GM12864 (cell line): Measurements from ENCODE around the gene LTB4R2.
A peak's percentile ranks its signal among the peaks of the same experiment; 100 is the strongest.

Experiments
- DNase-seq: peaks from one replicate; pipeline ENCODE4 v3.0.0-alpha.2; 2011; ENCODE audit warnings: low read depth
- H3K4me3 ChIP-seq: 2 replicates; pipeline ENCODE4 v1.5.1; 2011; ENCODE audit warnings: mild to moderate bottlenecking, low read depth, low read length, control low read depth
- TF ChIP-seq, protein P1 (sequence below): IDR thresholded peaks from 2 replicates; pipeline ENCODE4 v1.5.1; 2011; ENCODE audit warnings: low read depth, mild to moderate bottlenecking, moderate library complexity, low read length, control low read depth, inconsistent platforms; ENCODE audit errors: missing control alignments

LTB4R2 gene

DNA sequence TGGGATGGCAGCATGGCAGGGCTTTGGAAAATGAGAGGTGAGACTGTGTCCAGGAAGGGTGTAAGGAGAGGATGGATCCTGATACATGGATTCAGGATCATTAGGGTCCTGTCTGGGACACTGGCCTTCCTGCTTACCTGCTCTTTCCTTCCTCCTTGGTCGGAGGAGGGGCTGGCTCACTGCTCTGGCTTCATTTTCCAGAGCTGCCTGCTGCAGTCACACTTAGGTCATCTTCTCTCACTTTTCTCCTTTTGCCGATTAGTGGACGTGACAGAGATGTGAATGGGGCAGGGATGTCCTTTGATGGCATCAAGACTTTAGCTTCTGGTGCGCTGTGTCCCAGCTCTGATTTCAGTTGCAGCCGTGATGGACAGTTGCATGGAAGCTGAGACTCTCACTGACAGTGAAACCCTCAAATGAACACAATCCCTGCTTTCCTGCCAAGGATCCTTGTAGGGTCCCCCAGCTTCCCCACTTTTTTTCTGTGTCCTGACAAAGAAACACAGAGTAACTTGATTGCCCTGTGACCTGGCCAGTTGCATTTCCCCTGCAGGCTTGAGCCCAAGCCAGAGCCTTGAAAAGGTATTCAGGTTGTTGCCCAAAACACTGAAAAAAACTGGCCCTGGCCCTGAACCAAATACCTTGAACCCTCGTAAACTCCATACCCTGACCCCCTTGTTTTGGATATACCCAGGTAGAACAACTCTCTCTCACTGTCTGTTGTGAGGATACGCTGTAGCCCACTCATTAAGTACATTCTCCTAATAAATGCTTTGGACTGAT is 1.4 kb upstream of the LTB4R2 start:
- no peak overlapping the region for H3K4me3 ChIP-seq
- TF ChIP-seq, protein P1, sequence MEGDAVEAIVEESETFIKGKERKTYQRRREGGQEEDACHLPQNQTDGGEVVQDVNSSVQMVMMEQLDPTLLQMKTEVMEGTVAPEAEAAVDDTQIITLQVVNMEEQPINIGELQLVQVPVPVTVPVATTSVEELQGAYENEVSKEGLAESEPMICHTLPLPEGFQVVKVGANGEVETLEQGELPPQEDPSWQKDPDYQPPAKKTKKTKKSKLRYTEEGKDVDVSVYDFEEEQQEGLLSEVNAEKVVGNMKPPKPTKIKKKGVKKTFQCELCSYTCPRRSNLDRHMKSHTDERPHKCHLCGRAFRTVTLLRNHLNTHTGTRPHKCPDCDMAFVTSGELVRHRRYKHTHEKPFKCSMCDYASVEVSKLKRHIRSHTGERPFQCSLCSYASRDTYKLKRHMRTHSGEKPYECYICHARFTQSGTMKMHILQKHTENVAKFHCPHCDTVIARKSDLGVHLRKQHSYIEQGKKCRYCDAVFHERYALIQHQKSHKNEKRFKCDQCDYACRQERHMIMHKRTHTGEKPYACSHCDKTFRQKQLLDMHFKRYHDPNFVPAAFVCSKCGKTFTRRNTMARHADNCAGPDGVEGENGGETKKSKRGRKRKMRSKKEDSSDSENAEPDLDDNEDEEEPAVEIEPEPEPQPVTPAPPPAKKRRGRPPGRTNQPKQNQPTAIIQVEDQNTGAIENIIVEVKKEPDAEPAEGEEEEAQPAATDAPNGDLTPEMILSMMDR: no peak
- DNase-seq: no peak

DNA sequence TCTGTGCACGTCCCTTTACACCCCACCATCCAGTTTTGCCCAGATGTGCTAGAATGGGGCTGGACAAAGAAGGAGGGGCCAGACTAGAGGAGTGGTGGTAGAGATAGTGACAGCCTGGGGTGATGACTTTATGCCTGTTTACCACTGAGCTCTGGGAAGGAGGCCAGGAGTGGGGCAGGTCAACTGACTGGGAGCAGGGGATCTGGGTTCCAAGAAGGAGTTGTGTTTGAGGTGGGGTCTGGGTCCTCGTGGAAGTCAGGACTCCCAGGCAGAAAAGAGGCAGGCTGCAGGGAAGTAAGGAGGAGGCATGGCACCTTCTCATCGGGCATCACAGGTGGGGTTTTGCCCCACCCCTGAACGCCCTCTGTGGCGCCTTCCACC is 315 bp downstream of the LTB4R2 start:
- H3K4me3 ChIP-seq: peak overlapping the region; percentile 50
- TF ChIP-seq, protein P1: no peak
- no peak for DNase-seq

DNA sequence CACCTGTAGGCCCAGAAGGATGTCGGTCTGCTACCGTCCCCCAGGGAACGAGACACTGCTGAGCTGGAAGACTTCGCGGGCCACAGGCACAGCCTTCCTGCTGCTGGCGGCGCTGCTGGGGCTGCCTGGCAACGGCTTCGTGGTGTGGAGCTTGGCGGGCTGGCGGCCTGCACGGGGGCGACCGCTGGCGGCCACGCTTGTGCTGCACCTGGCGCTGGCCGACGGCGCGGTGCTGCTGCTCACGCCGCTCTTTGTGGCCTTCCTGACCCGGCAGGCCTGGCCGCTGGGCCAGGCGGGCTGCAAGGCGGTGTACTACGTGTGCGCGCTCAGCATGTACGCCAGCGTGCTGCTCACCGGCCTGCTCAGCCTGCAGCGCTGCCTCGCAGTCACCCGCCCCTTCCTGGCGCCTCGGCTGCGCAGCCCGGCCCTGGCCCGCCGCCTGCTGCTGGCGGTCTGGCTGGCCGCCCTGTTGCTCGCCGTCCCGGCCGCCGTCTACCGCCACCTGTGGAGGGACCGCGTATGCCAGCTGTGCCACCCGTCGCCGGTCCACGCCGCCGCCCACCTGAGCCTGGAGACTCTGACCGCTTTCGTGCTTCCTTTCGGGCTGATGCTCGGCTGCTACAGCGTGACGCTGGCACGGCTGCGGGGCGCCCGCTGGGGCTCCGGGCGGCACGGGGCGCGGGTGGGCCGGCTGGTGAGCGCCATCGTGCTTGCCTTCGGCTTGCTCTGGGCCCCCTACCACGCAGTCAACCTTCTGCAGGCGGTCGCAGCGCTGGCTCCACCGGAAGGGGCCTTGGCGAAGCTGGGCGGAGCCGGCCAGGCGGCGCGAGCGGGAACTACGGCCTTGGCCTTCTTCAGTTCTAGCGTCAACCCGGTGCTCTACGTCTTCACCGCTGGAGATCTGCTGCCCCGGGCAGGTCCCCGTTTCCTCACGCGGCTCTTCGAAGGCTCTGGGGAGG is 985 bp downstream of the LTB4R2 start, which contains the start of gene LTB4R:
LTB4R (plus strand) TSS at position 857 of the 959 bp plus-strand sequence. CDS start 4,150 bp downstream, outside the sequence.
- DNase-seq: peak; percentile 26
- H3K4me3 ChIP-seq: peak within 1 kb of the TSS; percentile 50

DNA sequence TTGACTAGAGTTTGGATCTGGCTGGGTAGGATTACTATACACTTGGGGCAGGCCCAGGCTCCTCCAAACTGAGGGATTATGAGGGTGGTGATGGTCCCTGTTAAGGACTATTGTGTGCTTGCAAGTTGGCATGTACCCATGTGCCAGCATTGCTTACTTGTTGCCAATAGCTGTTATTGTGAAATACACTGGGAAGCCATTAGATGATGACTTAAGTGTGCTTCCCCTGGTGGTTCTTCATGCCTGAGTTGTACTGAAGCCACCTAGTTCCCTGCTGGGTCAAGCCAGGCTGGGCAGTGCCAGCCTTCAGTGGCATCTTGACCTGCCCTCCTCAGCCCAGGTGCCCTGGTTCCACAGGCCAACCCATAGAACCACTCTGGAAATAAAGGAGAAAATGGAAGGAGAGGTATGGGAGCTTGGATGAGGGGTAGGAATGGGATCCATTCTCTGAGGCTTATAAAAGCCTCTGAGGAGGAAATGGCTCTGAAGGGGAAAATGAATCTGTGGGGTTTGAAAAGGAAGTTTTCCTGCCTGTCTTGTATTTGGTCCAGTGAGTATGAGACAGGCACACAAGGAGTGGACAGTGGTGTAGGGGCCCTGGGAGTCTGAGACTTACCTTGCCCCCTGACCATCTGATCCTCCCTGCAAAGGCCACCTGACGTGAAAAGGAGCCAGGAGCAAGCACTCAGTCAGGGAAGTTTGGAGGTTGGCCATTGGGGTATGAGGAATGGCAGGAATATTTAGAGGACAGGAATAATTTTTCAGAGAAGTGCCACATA is 2.1 kb downstream of the LTB4R2 start:
- TF ChIP-seq, protein P1: peak; percentile 12
- peak overlapping the region; percentile 50 for H3K4me3 ChIP-seq

More for the DNA sequence above, 985 bp downstream of the LTB4R2 start, which contains the start of gene LTB4R:
- TF ChIP-seq, protein P1: peak; percentile 27

DNA sequence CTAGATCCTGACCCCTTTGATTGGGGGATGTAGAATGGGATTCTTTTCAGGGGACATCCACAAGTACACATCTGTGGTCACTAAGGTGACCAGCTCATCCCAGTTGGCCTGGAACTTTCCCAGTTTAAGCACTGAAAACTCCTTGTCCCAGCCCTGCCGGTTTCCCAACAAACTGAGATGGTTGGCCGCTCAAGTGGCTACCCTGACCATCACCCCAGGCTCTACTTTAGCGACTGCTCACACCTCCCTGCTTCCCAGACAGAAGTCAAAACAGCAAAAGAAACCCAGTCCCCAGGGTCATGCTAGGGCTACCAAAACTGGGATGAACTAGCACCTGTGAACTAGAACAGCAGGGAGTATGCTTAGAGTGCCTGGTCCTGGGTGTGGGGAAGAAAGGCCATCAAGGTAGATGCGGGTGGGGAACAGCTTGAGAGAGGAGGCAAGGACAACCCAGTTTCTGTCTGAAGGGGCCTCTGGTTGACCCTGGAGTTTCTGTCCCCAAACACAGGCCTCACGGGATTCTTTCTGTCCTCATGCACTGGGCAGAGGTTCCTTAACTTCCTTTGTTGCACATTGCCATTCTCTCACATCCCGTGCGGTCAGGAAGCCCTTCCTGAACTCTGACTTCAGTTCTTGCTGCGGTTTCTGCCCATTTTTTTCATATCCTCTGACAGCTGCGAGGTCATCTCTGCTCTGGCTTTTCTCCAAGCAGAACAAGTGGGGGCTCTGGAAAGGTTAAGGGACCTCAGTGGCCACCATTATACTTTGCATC is 3.0 kb downstream of the LTB4R2 start:
- TF ChIP-seq, protein P1: no peak
- no peak overlapping the region for H3K4me3 ChIP-seq
- peak; percentile 25 for DNase-seq

More for the DNA sequence above, 2.1 kb downstream of the LTB4R2 start:
- no peak for DNase-seq

DNA sequence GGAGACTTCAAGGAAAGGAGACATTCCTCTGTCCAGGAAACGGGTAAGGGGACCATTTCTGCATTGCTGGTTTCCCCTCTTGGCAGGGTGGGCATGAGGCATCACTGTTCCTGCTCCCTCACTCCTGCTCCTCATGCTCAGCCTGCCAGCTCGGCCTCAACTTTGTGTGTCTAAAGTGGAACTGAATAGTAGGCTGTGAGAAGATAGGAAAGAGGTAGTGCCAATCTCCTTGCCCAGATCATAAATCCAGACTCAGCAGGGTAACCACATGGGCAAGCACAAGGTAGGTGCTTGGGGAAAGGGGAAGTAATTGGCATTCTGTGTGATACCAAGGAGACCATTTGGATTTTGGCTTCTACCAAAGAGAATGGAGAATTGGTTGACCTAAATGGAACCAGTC is 4.0 kb downstream of the LTB4R2 start:
- no peak overlapping the region for H3K4me3 ChIP-seq
- DNase-seq: no peak

More for the DNA sequence above, 4.0 kb downstream of the LTB4R2 start:
- TF ChIP-seq, protein P1: no peak
